CD4-positive, alpha-beta T cell treated with Interleukin-10 for 1 hour (primary cell): ENCODE results near the gene DPP4.
"Not testable (repeated sequence)": the region's sequence is repeated elsewhere in the genome, so short reads cannot be mapped to it uniquely, and the experiment has no call there.

Experiments used
- DNase-seq: peaks from one replicate; pipeline ENCODE4 v3.0.0-alpha.2; 2020

The DPP4 gene

DNA sequence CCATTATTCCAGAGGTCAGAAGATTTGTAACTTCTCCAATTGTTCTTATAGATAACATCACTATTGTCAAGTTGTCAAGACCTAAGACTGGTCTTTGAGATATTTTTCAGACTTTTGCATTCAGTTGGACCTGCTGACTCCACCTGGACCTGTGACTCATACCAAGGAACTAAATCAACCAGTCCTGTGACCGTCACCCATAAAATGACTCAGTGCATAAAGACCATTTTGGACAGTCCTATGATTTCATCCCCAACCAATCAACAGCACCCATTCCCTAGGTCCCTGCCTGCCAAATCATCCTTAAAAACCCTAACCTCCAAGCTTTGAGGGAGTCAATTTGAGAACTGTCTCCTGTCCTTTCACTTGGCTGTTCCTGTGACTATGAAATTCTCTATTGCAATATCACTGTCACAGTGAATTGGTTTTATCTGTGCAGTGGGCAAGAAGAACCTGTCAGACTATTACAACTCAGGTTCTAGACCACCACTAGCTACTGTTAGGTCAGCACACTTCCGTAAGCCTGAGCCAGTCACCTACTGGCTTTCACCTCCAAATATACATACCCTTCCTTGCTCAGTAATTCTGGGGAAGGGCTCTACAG is 17.1 kb downstream of the DPP4 start:
- no peak for DNase-seq

DNA sequence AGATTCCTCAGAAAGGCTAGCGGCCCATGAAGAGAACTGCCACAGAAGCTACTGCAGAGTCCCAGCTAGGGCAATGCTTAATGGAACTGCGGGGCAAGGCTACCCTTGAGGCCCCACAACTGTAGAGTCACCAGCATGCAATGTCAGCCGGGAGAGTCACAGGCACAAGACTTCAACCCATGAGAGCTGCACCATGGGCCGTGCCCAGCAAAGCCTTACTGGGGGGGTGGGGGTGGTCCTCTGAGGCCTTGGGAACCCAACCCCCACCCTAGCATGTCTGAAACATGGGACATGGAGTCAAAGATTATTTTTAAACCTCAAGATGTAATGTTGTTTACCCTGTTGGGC is 20.2 kb downstream of the DPP4 start:
- DNase-seq: no peak

DNA sequence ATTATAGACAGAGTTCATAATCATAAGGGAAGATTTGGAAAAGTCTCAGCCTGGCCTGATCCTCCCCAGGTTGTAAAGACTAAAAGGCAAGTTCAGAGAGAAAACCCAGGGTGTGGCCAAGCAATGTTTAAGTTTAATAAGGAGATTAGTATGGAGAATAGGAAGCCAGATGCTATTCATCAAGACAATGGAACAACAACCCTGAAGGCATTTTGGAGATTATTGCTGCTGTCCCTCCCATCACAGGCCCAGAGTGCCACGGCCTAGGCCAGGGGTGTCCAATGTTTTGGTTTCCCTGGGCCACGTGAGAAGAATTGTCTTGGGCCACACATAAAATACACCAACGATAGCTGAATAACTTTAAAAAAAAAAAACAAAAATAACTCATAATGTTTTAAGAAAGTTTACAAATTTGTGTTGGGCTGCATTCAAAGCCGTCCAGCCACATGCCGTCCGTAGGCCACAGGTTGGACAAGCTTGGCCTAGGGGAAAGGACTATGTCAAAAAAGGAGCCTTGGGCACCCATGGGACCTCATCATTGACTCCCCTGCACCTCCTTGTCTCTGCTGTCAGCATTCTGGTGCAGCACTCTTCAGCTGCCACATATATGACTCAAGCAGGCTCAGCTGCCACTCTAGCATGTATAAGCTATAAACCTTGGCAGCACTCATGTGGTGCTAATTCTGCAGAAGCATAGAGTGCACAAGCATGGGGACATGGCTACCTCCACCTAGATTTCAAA is 20.8 kb downstream of the DPP4 start:
- no peak for DNase-seq

DNA sequence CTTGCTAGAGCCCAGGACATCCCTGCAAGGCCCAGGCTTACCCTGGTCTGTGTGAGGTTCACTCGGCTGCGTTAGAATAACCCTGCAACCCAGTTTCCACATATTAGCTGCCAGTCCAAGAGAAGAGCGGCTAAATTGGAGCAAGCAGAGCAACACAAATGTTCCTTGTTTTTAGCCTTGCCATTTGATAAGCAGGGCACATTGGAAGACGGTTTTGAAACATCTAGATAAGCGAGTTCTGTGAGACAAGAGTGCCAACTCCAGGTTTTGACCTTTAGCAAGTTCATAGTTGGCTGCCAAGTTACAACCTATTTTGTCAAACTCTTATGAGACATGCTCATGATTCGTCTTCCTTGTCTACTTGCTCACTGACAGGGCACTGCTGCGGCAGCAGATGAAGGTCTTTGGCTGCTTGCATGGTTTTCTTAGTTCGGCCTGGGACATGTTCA is 23.5 kb downstream of the DPP4 start:
- no peak for DNase-seq

DNA sequence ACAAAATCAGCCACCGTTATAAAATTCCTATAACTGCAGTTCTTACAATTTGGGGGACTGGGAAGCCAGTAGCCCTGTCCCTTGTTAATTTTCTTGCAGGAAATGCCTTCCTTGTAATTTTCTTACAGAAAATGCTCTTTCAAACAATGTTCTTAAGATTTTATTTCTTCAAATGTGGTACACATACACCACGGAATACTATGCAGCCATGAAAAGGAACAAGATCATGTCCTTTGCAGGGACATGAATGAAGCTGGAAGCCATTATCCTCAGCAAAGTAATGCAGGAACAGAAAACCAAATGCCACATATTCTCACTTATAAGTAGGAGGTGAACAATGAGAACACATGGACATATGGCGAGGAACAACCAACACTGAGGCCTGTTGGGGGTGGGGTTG is 24.9 kb downstream of the DPP4 start:
- DNase-seq: not testable (repeated sequence)

DNA sequence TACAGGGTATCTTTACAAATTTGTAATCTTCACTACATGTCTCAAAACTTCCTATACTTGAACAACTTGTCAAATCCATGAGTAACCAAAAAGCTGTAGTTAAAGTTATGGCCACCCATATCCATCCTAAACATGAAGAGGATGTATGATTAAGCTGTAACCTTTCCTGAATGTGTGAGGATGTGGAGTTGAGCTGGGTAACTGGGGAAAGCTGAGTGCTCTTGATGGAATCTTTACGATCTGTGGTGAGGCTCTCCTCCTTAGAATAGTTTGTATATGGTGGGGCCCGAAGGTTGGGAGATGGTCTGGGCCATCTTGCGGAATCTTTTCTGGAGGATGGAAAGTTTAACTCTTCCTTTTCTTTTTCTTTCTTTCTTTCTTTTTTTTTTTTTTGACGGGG is 29.4 kb downstream of the DPP4 start:
- DNase-seq: no peak

DNA sequence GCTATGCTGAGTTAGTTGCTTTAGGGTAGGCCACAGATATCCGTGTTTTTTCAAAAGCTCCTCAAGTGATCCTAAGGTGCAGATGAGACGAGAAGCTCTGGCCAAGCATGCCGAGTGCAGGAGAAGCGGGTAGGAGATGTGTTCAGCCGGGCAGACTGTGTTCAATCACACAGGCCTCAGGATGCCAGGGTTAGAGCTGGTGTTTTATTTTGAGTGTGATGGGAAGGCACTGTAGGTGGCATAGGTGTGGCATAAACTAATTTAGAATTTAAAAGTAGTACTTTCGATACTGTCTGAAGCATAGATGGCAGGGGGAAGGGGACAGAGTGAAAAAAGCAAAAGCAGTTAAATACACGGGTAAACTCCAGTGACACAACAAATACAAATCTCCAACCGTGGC is 30.9 kb downstream of the DPP4 start:
- no peak for DNase-seq

DNA sequence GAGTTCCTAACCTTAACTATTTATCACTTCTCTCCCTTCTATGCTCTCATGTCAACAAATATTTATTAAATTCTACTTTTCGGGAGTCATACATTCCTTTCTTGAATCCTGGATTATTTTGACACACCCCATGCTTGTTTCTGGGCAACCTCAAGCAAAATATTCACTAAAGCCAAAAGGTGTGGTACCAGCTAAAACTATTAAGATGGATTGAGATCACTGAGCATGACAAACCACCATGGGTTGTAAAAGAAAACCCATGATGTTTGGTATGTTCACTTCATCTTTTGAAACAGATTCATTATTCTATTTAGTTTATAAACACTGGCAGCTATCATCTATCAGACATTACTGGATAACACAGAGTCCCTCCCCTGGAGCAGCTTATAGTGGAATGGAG is 32.5 kb downstream of the DPP4 start:
- no peak for DNase-seq

DNA sequence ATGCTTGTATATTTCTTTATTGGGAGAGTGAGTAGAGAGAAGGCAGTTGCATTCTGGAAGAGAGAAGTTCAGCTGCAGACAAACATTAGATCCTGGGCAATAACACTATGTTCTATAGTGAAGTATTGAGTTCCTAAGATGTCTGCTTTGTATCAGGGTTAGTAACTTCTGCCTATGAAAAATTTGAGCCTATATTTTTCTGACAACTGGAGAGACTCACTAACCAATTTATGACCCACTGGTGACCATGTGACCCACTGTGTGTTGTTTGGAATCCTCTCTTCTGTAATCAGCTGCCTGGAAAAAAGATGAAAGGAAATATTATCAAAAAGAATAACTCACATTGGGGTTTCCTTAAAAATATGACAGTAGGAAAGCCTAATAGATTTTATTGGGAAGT is 35.3 kb downstream of the DPP4 start:
- no peak for DNase-seq

DNA sequence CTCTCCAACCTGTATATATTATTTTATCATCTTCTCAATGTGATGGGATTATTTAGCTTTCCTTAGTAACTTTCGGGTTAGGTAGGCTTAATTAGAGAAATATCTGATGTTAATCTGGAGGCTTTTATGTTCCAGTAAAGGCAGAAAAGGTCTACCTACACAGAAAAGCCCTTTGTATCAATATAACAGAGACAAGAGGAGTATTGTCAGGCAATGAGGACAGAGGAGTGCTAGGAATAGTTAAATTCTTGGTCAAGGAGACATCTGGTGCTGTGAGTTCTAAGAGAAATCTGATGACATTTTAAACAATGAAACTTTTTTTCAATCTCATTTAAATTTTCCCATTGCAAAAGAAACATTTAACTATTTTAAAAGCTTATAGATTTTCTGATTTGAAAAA is 36.1 kb downstream of the DPP4 start:
- no peak for DNase-seq

DNA sequence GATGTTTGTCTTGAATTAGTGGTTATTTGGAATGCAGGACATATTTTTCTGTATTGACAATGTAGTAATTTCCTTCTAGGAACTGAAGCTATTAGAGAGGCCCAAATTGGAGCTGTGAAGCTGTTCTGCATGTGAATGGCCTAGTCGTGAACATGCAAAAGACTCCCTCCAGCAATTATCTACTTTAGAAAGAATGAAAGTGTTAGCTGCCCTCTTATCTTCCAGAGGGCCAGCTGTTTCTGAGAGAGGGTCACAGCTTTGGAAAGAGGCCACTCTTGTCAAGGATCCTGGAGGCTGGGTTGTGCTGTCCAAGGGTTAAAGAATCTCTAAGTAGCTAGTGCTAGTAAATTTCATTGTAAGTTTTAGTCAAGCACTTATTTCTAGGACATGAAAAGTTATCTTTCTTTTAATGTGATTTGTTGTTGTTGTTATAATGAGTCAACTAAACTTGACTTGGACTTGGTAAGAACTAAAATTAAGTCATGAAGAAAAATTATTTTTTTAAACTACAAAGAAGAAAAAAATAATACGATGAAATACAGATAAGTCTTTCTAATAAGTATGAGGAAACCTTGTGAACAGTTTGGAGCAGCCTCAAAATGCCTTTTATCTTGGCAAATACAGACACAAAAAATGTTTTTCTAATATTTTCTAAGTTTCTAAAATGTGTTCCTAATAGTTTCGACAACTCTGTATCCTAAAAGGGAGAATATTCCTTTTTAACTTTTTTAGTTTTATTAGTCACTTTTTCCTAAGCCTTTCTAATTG is 36.8 kb downstream of the DPP4 start:
- DNase-seq: no peak

DNA sequence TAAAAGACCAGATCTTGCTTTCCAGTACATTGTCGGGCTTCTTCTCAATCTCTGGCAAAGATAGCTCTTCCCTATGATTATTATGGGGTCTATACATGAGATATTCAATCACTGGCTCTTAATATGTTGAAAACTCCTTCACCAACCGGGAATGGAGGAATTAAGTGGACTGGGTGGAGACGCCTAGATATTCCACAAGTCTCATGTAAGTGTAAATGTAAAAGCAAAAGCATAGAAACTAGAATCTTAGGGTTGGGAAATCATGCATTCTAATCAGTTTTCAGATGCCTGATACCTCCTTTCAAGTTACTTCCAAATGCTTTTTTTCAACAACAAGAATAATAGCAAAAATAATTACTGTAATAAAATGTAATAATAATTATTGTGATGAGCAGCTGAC is 38.0 kb downstream of the DPP4 start:
- DNase-seq: no peak

DNA sequence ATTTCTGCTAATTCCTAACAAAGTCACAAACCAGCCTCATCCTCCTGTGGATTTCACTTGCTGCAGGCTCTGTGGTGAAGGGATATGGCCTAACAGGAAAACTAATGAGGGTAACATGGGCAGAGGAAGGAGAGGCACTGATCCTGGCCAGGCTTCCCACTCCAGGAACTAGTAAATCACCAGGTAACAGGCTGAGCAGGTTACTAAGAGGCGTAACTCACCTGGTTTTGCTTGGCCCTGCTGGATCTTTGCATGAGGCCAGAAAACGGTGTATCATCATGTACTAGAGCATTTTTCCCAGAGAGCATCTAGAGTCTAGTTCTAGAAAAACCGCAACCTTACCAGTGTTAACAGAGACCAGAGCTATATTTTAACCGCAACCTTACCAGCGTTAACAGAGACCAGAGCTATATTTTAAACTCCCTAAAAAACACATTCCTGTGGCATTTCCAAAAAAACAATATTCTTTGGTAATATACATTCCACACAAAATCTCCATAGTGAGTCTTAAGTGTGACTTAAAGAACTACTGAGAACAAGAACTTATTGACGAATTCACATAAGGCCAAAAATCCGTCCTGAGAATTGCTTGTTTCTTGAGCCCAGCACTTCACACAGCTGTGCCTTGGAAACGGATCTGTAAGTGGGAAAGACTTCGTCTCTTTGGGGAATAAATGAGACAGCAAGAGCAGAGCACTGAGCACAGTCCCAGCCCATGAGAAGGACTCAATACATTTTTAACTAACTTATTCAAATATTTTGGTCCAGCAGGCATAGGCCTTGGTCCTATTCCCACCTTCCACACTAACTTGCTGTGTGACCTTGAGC is 43.4 kb downstream of the DPP4 start:
- DNase-seq: no peak

DNA sequence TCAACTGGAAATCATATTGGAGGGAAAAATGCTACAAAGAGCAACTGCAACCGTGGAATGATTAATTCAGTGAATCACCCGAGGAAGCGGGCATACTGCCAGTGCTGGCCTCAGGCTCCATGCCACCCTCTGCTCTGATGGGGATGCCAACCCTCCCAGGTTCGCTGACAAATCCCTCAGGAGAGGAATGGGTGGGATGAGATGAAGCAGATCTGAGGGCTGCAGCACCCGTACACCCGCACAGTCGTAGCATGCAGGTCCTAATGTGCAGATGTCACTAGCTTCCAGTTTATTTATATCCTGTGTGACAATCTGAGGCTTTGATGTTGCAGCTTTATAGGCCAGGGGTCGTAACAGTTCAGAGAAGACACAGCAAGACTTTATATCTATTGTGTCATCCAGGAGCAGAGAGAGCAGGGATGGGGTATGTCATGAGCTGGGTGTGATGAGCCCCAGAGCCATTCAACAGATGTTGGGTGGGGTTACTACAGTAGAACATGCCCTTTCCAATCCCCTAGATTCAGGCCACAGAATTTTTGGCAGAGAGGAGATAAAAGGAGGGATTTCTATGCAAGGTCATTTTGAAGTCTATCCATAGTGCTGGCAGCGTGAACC is 44.6 kb downstream of the DPP4 start:
- DNase-seq: no peak

DNA sequence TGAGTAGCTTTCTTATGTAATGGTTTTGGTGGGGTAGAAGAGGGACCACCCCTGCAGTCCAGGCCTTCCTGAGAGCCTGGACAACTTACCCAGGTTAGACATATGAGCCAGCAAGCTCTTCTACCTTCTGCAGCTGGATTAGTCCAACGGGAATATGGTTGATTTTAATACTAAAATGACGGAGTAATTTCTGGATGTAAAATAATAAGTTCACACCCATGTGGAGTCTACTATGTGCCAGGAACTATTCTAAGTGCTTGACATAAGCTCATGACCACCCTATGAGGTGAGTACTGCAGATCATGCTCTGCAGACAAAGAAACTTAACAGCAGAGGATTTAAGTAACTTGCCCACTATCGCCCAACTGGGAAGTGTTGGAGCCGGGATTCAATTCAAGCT is 45.5 kb downstream of the DPP4 start:
- DNase-seq: no peak

DNA sequence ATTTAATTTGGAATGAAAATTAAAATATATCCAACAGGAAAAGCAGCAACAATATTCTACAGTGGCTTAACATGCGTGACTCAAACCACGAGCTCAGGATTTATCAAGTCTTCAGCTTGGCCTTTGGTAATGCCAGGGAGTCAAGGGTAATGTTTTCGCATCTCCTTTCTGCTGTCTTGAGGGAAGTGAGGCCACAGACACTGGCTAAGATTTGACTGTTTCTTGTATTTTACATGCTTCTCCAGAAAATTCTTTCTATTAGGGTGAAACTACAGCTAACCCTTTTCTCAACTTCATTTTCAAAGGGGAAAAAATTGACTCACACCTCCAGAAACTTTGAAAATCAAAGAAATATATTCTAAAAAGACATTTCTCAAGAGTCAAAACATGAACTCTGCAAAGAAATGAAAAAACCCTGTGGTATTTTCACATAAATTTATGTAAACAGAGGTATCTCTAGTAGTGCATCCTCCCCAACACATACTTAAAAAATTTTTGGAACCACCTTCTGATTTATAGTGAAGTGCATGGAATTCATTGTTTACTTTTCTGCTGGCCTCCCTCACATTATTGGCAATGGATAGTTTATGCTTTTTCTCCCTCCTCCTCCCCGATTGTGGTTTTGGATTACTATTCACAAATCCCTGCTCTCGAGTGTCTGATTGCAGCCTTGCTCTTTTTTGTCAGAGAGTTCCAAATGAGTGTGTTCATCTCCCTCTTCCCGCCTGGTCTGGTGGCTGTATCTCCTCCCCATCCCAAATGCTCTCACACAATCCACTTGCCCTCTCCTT is 48.7 kb downstream of the DPP4 start:
- no peak for DNase-seq

DNA sequence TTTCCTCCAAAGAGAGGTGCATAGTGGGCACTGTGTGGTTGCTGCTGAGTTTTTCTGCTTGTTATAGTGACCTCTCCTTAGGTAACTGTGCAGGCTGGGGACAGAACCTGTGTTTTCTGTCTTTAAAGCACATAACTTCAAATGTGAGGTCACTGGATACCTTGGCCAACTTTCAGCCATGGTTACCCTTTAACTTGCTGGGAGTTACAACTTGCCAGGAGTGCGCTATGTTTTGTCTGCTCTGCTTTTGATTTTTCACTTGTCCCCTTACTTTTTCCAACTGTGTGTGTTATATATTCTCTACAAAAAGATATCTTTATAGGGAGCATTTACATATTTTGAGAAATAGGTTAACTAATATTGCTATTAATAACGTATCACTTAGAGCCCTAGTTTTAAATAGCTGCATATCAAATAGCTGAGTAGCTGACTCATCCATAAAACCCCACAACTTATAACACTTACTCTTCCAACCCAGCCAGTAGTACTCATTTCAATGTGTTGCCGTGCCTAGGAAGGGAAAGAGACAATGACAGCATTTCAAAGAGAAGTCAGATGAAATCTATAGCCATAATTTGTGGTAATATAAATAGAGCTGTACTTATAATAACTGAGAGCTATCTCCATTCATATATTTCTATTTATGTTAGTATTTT is 51.6 kb downstream of the DPP4 start:
- no peak for DNase-seq

DNA sequence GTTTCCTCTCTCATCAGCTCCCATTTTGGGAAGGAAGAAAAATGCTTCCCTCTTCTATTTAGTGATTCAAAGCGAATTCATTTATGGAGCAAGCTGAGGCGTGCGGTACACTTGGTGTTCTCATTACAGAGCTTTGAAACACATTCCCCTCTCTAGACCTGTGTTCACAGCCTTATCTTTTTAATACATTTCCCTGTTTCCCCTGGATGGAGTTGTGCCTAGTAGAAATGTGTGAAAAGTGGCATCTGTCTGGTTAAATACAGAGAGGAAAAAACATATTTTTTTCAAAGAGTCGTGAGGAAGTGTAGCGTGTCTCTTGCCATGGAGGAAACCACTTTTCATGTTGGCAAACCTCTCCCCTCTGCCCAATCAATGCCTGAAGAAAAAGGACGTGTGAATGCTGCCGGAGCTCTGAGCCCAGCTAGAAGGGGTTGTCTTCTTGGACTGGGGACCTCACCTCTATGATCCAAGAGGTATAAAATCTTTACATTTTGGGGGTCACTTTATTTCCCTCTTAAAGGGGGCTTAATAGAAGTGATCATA is 52.4 kb downstream of the DPP4 start:
- DNase-seq: no peak

DNA sequence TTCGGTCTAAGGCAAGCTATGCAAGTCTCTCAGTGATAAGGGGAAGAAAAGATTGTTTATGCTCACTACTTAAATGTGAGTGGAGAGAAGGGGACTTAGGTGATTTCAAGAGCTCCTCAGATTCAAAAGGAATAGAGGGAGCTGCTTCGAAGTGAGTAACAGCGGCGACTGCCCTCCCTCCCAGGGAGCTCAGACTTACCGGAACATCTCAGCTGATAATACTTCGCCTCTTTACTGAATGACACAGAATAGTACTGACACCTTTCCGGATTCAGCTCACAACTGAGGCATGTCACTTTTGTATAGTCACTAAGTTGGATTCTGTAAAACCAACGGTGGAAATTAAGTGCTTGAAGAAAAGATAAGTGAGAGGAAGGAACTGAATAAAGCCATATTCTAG is 55.5 kb downstream of the DPP4 start:
- DNase-seq: no peak

DNA sequence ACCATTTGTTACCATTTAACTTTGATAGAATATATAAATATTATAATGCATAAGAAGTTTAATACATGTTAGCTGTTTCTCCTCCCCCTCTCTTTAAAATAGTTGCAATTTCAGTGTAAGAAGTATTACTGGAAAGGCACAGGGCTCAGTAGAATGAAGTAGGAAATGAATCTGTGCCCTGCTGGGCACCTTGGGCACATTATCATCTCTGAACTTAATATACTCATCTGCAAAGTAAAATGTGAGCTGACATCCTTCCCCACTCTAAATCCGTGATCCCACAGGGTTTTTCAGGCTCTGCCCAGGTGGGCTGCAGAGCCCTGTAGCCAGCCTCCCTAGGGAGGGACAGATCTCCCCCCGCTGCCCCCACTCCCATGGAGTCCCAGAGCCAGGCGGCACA is 56.8 kb downstream of the DPP4 start:
- DNase-seq: no peak

DNA sequence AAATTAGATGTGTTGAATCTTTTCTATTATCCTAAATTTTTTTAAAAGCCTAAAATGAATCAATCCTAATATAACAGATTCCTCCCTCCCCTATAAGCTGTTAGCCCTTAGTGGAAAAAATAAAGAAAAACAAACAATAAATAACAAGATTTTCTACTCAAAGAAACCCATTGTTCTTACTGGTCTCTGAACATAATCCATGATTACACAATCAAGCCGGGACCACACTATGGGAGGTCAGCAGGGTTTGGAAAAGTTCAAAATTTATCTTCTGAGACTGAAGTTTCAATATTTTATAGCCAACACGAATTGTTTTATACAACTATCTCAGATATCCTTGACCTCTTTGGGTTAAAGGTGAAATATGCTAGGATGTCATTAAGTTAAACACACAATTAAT is 57.9 kb downstream of the DPP4 start:
- no peak for DNase-seq
